ENCODE data around the gene HPGDS. TPM values are rescaled to one million over a fixed set of nuclear protein-coding genes. Genes with fewer than 3 reads are reported as not detected.

The HPGDS gene
- polyA plus RNA-seq, 1 donor (not counting 4 experiments of a cell fraction or from before 2014, with no cell fraction given) = not detected

GRCh38 chr4:94372991-94373390 is 30.4 kb upstream of the HPGDS start:
- dilution Hi-C loops (cut with MboI; ENCODE audit: extremely low pct_ligation_motif_present, low sequenced_read_pairs) = no loop called here
- no peaks in the 10 kb centered on the region for H3K36me3 ChIP-seq (ENCODE audit: control insufficient read depth in 2 of 2, extremely low read depth in 1 of 2, insufficient read depth in 2 of 2, low read length in 2 of 2)

GRCh38 chr4:94372228-94372978 is 29.8 kb upstream of the HPGDS start:
- TF ChIP-seq CTCF (optimal IDR thresholded peaks at IDR 0.05 in 1 of 3, IDR thresholded peaks at IDR 0.05 in 1 of 3, conservative IDR thresholded peaks at IDR 0.05 in 1 of 3; ENCODE audit: extremely low read depth in 1 of 3, insufficient read depth in 2 of 3, low read length in 3 of 3) = no peak
- TF ChIP-seq EZH2 (IDR thresholded peaks at IDR 0.05; ENCODE audit: low read length) = no peak
- FAIRE-seq (no peak), DNase-seq (ENCODE audit: low read depth, low spot score) (no peak)
- no peaks in the 10 kb centered on the region for H3K79me2 ChIP-seq (ENCODE audit: control insufficient read depth, insufficient read depth, low read length)
- no peak overlapping the region for H2AFZ ChIP-seq (ENCODE audit: control insufficient read depth, low read length)
- no peak overlapping the region for H3K4me3 ChIP-seq (ENCODE audit: control insufficient read depth in 2 of 3, extremely low read depth in 1 of 3, insufficient read depth in 2 of 3, low read depth in 1 of 3, low read length in 3 of 3)
- H3K27ac ChIP-seq (ENCODE audit: control insufficient read depth, insufficient read depth, low read length) = no peak overlapping the region
- dilution Hi-C loops (cut with MboI; ENCODE audit: extremely low pct_ligation_motif_present, low sequenced_read_pairs) = no loop called here
- H3K9me3 ChIP-seq (ENCODE audit: control insufficient read depth, low read depth, low read length) = no peaks in the 10 kb centered on the region
- H4K20me1 ChIP-seq (ENCODE audit: control insufficient read depth, extremely low read depth, insufficient read depth, low read length) = no peaks in the 10 kb centered on the region
- H3K4me2 ChIP-seq (ENCODE audit: control insufficient read depth, extremely low read depth, insufficient read depth, low read depth, low read length) = no peak overlapping the region
- H3K4me1 ChIP-seq (ENCODE audit: control insufficient read depth, extremely low read depth, insufficient read depth, low read length) = no peaks in the 10 kb centered on the region
- H3K27me3 ChIP-seq (ENCODE audit: control insufficient read depth, extremely low read depth, insufficient read depth, low read length) = no peaks in the 10 kb centered on the region
- H3K9ac ChIP-seq (ENCODE audit: control insufficient read depth, extremely low read depth, insufficient read depth, low read length) = no peak overlapping the region
- H3K36me3 ChIP-seq (ENCODE audit: control insufficient read depth in 2 of 2, extremely low read depth in 1 of 2, insufficient read depth in 2 of 2, low read length in 2 of 2) = no peaks in the 10 kb centered on the region
- no peaks in the 10 kb centered on the region for H3K9me1 ChIP-seq (ENCODE audit: control insufficient read depth, extremely low read depth, insufficient read depth, low read length)

More at GRCh38 chr4:94372991-94373390, 30.4 kb upstream of the HPGDS start:
- Histone ChIP-seq H3K4me2 (ENCODE audit: control insufficient read depth, extremely low read depth, insufficient read depth, low read depth, low read length) (no peak overlapping the region), H3K9ac (ENCODE audit: control insufficient read depth, extremely low read depth, insufficient read depth, low read length) (no peak overlapping the region), H3K4me1 (ENCODE audit: control insufficient read depth, extremely low read depth, insufficient read depth, low read length) (no peaks in the 10 kb centered on the region), H4K20me1 (ENCODE audit: control insufficient read depth, extremely low read depth, insufficient read depth, low read length) (no peaks in the 10 kb centered on the region), H3K9me3 (ENCODE audit: control insufficient read depth, low read depth, low read length) (no peaks in the 10 kb centered on the region), H2AFZ (ENCODE audit: control insufficient read depth, low read length) (no peak overlapping the region), H3K9me1 (ENCODE audit: control insufficient read depth, extremely low read depth, insufficient read depth, low read length) (no peaks in the 10 kb centered on the region), H3K27me3 (ENCODE audit: control insufficient read depth, extremely low read depth, insufficient read depth, low read length) (no peaks in the 10 kb centered on the region), H3K4me3 (ENCODE audit: control insufficient read depth in 2 of 3, extremely low read depth in 1 of 3, insufficient read depth in 2 of 3, low read depth in 1 of 3, low read length in 3 of 3) (no peak overlapping the region), H3K79me2 (ENCODE audit: control insufficient read depth, insufficient read depth, low read length) (no peaks in the 10 kb centered on the region), H3K27ac (ENCODE audit: control insufficient read depth, insufficient read depth, low read length) (no peak overlapping the region)
- FAIRE-seq (no peak), DNase-seq (ENCODE audit: low read depth, low spot score) (no peak)
- TF ChIP-seq EZH2 (IDR thresholded peaks at IDR 0.05; ENCODE audit: low read length) (no peak), CTCF (optimal IDR thresholded peaks at IDR 0.05 in 1 of 3, IDR thresholded peaks at IDR 0.05 in 1 of 3, conservative IDR thresholded peaks at IDR 0.05 in 1 of 3; ENCODE audit: extremely low read depth in 1 of 3, insufficient read depth in 2 of 3, low read length in 3 of 3) (no peak)

Data from keratinocyte (primary cell).